Esophagus muscularis mucosa (tissue), 4 donors: ENCODE results near the gene ALG14. TPM values are rescaled to one million over a fixed set of nuclear protein-coding genes. Genes with fewer than 3 reads are reported as not detected.

Source experiments
- DNase-seq: peaks from one replicate; pipeline ENCODE4 v3.0.0-alpha.2; 2017; ENCODE audit errors: extremely low spot score
- H3K27ac ChIP-seq, 4 donors: fragments of 200-600 bp; sonication (generic); replicated peaks in 1 of 4; 1 replicate in 3 of 4; 2 replicates in 1 of 4; pipeline ENCODE4 v1.5.1; 2016 to 2019; ENCODE audit warnings: mild to moderate bottlenecking in 1 of 4
- H3K27me3 ChIP-seq, 4 donors: fragments of 200-600 bp; sonication (generic); one replicate each; pipeline versions ENCODE4 v1.5.1 to v1.6.0; 2016 to 2019
- H3K36me3 ChIP-seq, 4 donors: fragments of 200-600 bp; sonication (generic); one replicate each; pipeline ENCODE4 v1.5.1; 2016 to 2019
- H3K4me1 ChIP-seq, 4 donors: fragments of 200-600 bp; sonication (generic); one replicate each; pipeline ENCODE4 v1.5.1; 2016 to 2019
- H3K4me3 ChIP-seq, 4 donors: fragments of 200-600 bp; sonication (generic); 1 replicate in 2 of 4; 2 replicates in 2 of 4; pipeline ENCODE4 v1.5.1; 2016 to 2019; ENCODE audit warnings: mild to moderate bottlenecking in 4 of 4, moderate library complexity in 1 of 4
- H3K9me3 ChIP-seq, 4 donors: fragments of 200-600 bp; sonication (generic); 1 replicate in 3 of 4; 2 replicates in 1 of 4; pipeline ENCODE4 v1.5.1; 2016 to 2019
- CTCF ChIP-seq, 3 experiments: fragments of 200-600 bp in 2 of 3; fragments of 450-650 bp in 1 of 3; sonication (generic) in 2 of 3; IDR thresholded peaks; one replicate each; pipeline ENCODE4 v1.5.1; 2017 to 2019; ENCODE audit warnings: antibody characterized with exemption in 3 of 3, mild to moderate bottlenecking in 2 of 3, moderate library complexity in 1 of 3
- EP300 ChIP-seq: sonication (generic); formaldehyde crosslinking; IDR thresholded peaks from one replicate; pipeline ENCODE4 v1.6.1; 2017; ENCODE audit warnings: antibody characterized with exemption
- POLR2A ChIP-seq: fragments of 450-650 bp; IDR thresholded peaks from one replicate; pipeline ENCODE4 v1.6.1; 2017; ENCODE audit warnings: antibody characterized with exemption, moderate library complexity, mild to moderate bottlenecking, low read depth
- POLR2AphosphoS5 ChIP-seq, 2 donors: sonication (generic); formaldehyde crosslinking; IDR thresholded peaks; one replicate each; pipeline ENCODE4 v1.6.1; 2017; ENCODE audit warnings: antibody characterized with exemption in 2 of 2
- WGBS: methylation state at CpG from one replicate; pipeline ENCODE4 v1.1.5; 2018; 5-methylcytosine and 5-hydroxymethylcytosine counted together
- intact Hi-C: fragments of 100-400 bp; cut with DNase I; formaldehyde crosslinking; loops from one replicate; pipeline ENCODE4 v1.15.1; 2023
- total RNA-seq, 4 donors: library from RNA; depleted of rRNA; stranded (reverse); fragments of >200 nt; gene quantifications; one replicate each; pipeline versions ENCODE4 v1.1.0 to v1.2.1, GENCODE V29; 2016

Gene ALG14
- total RNA-seq, 4 donors from 2014 or later: 0.52 to 0.83 (median 0.74) TPM

- intact Hi-C loops: no loop called here
- Histone ChIP-seq H3K4me1 (no peaks in the 10 kb centered on the region), H3K27ac (no peak overlapping the region), H3K9me3 (no peaks in the 10 kb centered on the region), H3K36me3 (no peaks in the 10 kb centered on the region), H3K4me3 (no peak overlapping the region), H3K27me3 (no peaks in the 10 kb centered on the region)
- TF ChIP-seq POLR2AphosphoS5 (IDR thresholded peaks at IDR 0.05): no peak
- no peak for DNase-seq
- WGBS: 80% methylated on average over 1 of the region's 1 CpG
These were observed 38.3 kb upstream of the ALG14 start for GRCh38 chr1:95111014-95111413.

GRCh38 chr1:95108792-95109191 is 36.0 kb upstream of the ALG14 start:
- H3K36me3 ChIP-seq: no peaks in the 10 kb centered on the region
- H3K4me3 ChIP-seq: no peak overlapping the region
- no peaks in the 10 kb centered on the region for H3K27me3 ChIP-seq
- intact Hi-C loops: no loop called here
- DNase-seq: no peak
- TF ChIP-seq EP300: no peak
- no peak for TF ChIP-seq POLR2AphosphoS5 (IDR thresholded peaks at IDR 0.05)
- TF ChIP-seq POLR2A: no peak
- TF ChIP-seq CTCF (IDR thresholded peaks at IDR 0.05): no peak
- no peaks in the 10 kb centered on the region for H3K9me3 ChIP-seq
- H3K4me1 ChIP-seq: no peaks in the 10 kb centered on the region
- no peak overlapping the region for H3K27ac ChIP-seq
- 97% methylated on average over 2 of the region's 2 CpGs for WGBS

- Histone ChIP-seq H3K27me3 (no peaks in the 10 kb centered on the region), H3K27ac (no peak overlapping the region), H3K9me3 (no peaks in the 10 kb centered on the region), H3K4me1 (no peaks in the 10 kb centered on the region), H3K4me3 (no peak overlapping the region), H3K36me3 (no peaks in the 10 kb centered on the region)
- intact Hi-C loops: no loop called here
- no peak for DNase-seq
- 75% methylated on average over 4 of the region's 4 CpGs for WGBS
- TF ChIP-seq CTCF (IDR thresholded peaks at IDR 0.05): no peak
- TF ChIP-seq POLR2A: no peak
- no peak for TF ChIP-seq POLR2AphosphoS5 (IDR thresholded peaks at IDR 0.05)
These were observed 25.4 kb upstream of the ALG14 start for GRCh38 chr1:95098196-95098595.

GRCh38 chr1:95097426-95097825 is 24.7 kb upstream of the ALG14 start:
- H3K9me3 ChIP-seq: no peaks in the 10 kb centered on the region
- H3K27ac ChIP-seq: no peak overlapping the region
- TF ChIP-seq POLR2AphosphoS5 (IDR thresholded peaks at IDR 0.05) (no peak), EP300 (no peak), POLR2A (no peak), CTCF (IDR thresholded peaks at IDR 0.05) (no peak)
- no peaks in the 10 kb centered on the region for H3K4me1 ChIP-seq
- H3K27me3 ChIP-seq: no peaks in the 10 kb centered on the region
- no peak for DNase-seq
- intact Hi-C loops: no loop called here
- no peaks in the 10 kb centered on the region for H3K36me3 ChIP-seq
- H3K4me3 ChIP-seq: no peak overlapping the region
- 90% methylated on average over 4 of the region's 4 CpGs for WGBS

GRCh38 chr1:95096218-95096841 is 23.6 kb upstream of the ALG14 start:
- H3K4me3 ChIP-seq: no peak overlapping the region
- intact Hi-C loops: no loop called here
- no peak for TF ChIP-seq POLR2A
- H3K36me3 ChIP-seq: no peaks in the 10 kb centered on the region
- H3K4me1 ChIP-seq: no peaks in the 10 kb centered on the region
- DNase-seq: no peak
- H3K27me3 ChIP-seq: no peaks in the 10 kb centered on the region
- 80% methylated on average over 6 of the region's 6 CpGs for whole genome bisulfite sequencing
- H3K9me3 ChIP-seq: no peaks in the 10 kb centered on the region
- no peak overlapping the region for H3K27ac ChIP-seq

- no peak for DNase-seq
- Histone ChIP-seq H3K9me3 (no peaks in the 10 kb centered on the region), H3K4me3 (no peak overlapping the region), H3K27me3 (no peaks in the 10 kb centered on the region), H3K27ac (no peak overlapping the region), H3K36me3 (no peaks in the 10 kb centered on the region), H3K4me1 (no peaks in the 10 kb centered on the region)
- WGBS: 73% methylated on average over 2 of the region's 2 CpGs
- TF ChIP-seq POLR2AphosphoS5 (IDR thresholded peaks at IDR 0.05): no peak
- no peak for TF ChIP-seq POLR2A
- no peak for TF ChIP-seq CTCF (IDR thresholded peaks at IDR 0.05)
- no peak for TF ChIP-seq EP300
- intact Hi-C loops: no loop called here
These were observed 23.1 kb upstream of the ALG14 start for GRCh38 chr1:95095833-95096217.
